Upper lobe of left lung (tissue), 6 donors: ENCODE results near the gene ATAD5. TPM values are rescaled to one million over a fixed set of nuclear protein-coding genes. Genes with fewer than 3 reads are reported as not detected.
A peak's percentile ranks its signal among the peaks of the same experiment; 100 is the strongest.
"Not testable (repeated sequence)": the region's sequence is repeated elsewhere in the genome, so short reads cannot be mapped to it uniquely, and the experiment has no call there.

Experiments used
- ATAC-seq, 2 donors: fragments of 200-7000 bp; cut with Tn5 transposase; one replicate each; pipeline ENCODE4 v1.9.1; 2022; ENCODE audit warnings: mild to moderate bottlenecking in 2 of 2, moderate library complexity in 2 of 2; ENCODE audit not compliant: low FRiP score in 2 of 2
- DNase-seq, 2 donors: peaks; one replicate each; pipeline ENCODE4 v3.0.0-alpha.2; 2019 to 2020
- H3K27ac ChIP-seq, 4 donors: fragments of 200-600 bp; sonication (generic); one replicate each; pipeline ENCODE4 v1.5.1; 2016 to 2019
- H3K27me3 ChIP-seq, 4 donors: fragments of 200-600 bp; sonication (generic); one replicate each; pipeline ENCODE4 v1.5.1; 2017 to 2019
- H3K36me3 ChIP-seq, 4 donors: fragments of 200-600 bp; sonication (generic); one replicate each; pipeline ENCODE4 v1.5.1; 2016 to 2019
- H3K4me1 ChIP-seq, 4 donors: fragments of 200-600 bp; sonication (generic); one replicate each; pipeline ENCODE4 v1.5.1; 2018 to 2019
- H3K4me3 ChIP-seq, 4 donors: fragments of 200-600 bp; sonication (generic); one replicate each; pipeline ENCODE4 v1.5.1; 2017 to 2019; ENCODE audit warnings: mild to moderate bottlenecking in 2 of 4, moderate library complexity in 1 of 4
- H3K9me3 ChIP-seq, 4 donors: fragments of 200-600 bp; sonication (generic); one replicate each; pipeline ENCODE4 v1.5.1; 2018 to 2019
- CTCF ChIP-seq, 6 experiments: fragments of 450-650 bp in 4 of 6; fragments of 200-600 bp in 2 of 6; sonication (generic) in 2 of 6; IDR thresholded peaks; one replicate each; pipeline ENCODE4 v1.5.1; 2016 to 2019; ENCODE audit warnings: antibody characterized with exemption in 6 of 6
- EP300 ChIP-seq, 4 donors: sonication (generic); formaldehyde crosslinking; IDR thresholded peaks; one replicate each; pipeline ENCODE4 v1.5.1; 2017; ENCODE audit warnings: antibody characterized with exemption in 4 of 4, control low read depth in 2 of 4
- POLR2A ChIP-seq, 4 donors: fragments of 450-650 bp; IDR thresholded peaks; one replicate each; pipeline ENCODE4 v1.5.1; 2016 to 2017; ENCODE audit warnings: antibody characterized with exemption in 4 of 4, mild to moderate bottlenecking in 2 of 4
- POLR2AphosphoS5 ChIP-seq, 2 donors: sonication (generic); formaldehyde crosslinking; IDR thresholded peaks; one replicate each; pipeline ENCODE4 v1.5.1; 2017; ENCODE audit warnings: antibody characterized with exemption in 2 of 2
- WGBS, 2 donors: methylation state at CpG; one replicate each; pipeline ENCODE4 v1.1.5; 2017 to 2018; 5-methylcytosine and 5-hydroxymethylcytosine counted together
- total RNA-seq, 6 donors: library from RNA; depleted of rRNA in 4 of 6; stranded (reverse); fragments of >200 nt in 4 of 6; gene quantifications; one replicate each; pipeline versions ENCODE4 v1.1.0 to v1.2.1, GENCODE V29; 2016 to 2021
- donor health status: DM: no; HTN: no; CAD: no; lungs with moderate emphysema.
- donor health status: DM: no; HTN: yes; CAD: no; lungs with severe emphysema.

Gene ATAD5
- total RNA-seq, 6 donors from 2014 or later = 1.5 to 6.3 (median 1.9) TPM

- peaks cover 0 to 17% (median 10%) of the 10 kb centered on the region in 4 donors for H3K36me3 ChIP-seq
These were observed 23.9 kb upstream of the ATAD5 start for GRCh38 chr17:30807896-30808295.

GRCh38 chr17:30808785-30809286 lies 22.9 kb upstream of the ATAD5 start:
- Histone ChIP-seq H3K36me3 (peaks cover 0 to 8% (median under 1%) of the 10 kb centered on the region in 4 donors), H3K27ac (peak overlapping the region; percentile 61 to 82 (median 76)), H3K4me1 (peaks cover 16 to 41% (median 22%) of the 10 kb centered on the region in 4 donors), H3K4me3 (peak overlapping the region in 1 of 4 donors; percentile 15), H3K9me3 (no peaks in the 10 kb centered on the region), H3K27me3 (no peaks in the 10 kb centered on the region)
- 53 to 58% methylated on average over 9 of the region's 9 CpGs for WGBS, 2 donors
- no peak for DNase-seq
- peak in 1 of 2 donors; percentile 20 for TF ChIP-seq POLR2AphosphoS5 (IDR thresholded peaks at IDR 0.05)
- TF ChIP-seq EP300 (IDR thresholded peaks at IDR 0.05) = no peak
- ATAC-seq = peak; percentile 72 to 78

More at GRCh38 chr17:30807896-30808295, 23.9 kb upstream of the ATAD5 start:
- H3K27ac ChIP-seq = peak overlapping the region in 1 of 4 donors; percentile 82
- no peak for TF ChIP-seq EP300 (IDR thresholded peaks at IDR 0.05)
- TF ChIP-seq CTCF (IDR thresholded peaks at IDR 0.05) = no peak
- no peak for TF ChIP-seq POLR2A (IDR thresholded peaks at IDR 0.05)
- no peak for TF ChIP-seq POLR2AphosphoS5 (IDR thresholded peaks at IDR 0.05)
- H3K4me1 ChIP-seq = peaks cover 16 to 32% (median 20%) of the 10 kb centered on the region in 4 donors
- DNase-seq (no peak), ATAC-seq (no peak)
- H3K27me3 ChIP-seq = no peaks in the 10 kb centered on the region
- 85 to 88% methylated on average over 1 of the region's 1 CpG for WGBS, 2 donors
- no peaks in the 10 kb centered on the region for H3K9me3 ChIP-seq
- H3K4me3 ChIP-seq = no peak overlapping the region

GRCh38 chr17:30809867-30810266 lies 21.9 kb upstream of the ATAD5 start:
- Histone ChIP-seq H3K36me3 (no peaks in the 10 kb centered on the region), H3K4me3 (no peak overlapping the region), H3K27ac (peak overlapping the region; percentile 61 to 82 (median 76)), H3K9me3 (no peaks in the 10 kb centered on the region), H3K27me3 (no peaks in the 10 kb centered on the region), H3K4me1 (peaks cover 16 to 50% (median 29%) of the 10 kb centered on the region in 4 donors)
- TF ChIP-seq POLR2A (IDR thresholded peaks at IDR 0.05) (no peak), POLR2AphosphoS5 (IDR thresholded peaks at IDR 0.05) (no peak), EP300 (IDR thresholded peaks at IDR 0.05) (no peak), CTCF (IDR thresholded peaks at IDR 0.05) (no peak)
- DNase-seq (no peak), ATAC-seq (no peak)
- 91 to 92% methylated on average over 6 of the region's 6 CpGs for WGBS, 2 donors

GRCh38 chr17:30812218-30813177 lies 19.3 kb upstream of the ATAD5 start:
- Histone ChIP-seq H3K36me3 (no peaks in the 10 kb centered on the region), H3K27ac (peak overlapping the region in 3 of 4 donors; percentile 12 to 78 (median 74)), H3K27me3 (no peaks in the 10 kb centered on the region), H3K4me3 (no peak overlapping the region), H3K9me3 (no peaks in the 10 kb centered on the region), H3K4me1 (peaks cover 16 to 55% (median 30%) of the 10 kb centered on the region in 4 donors)
- DNase-seq (no peak), ATAC-seq (no peak)
- WGBS, 2 donors = 57 to 61% methylated on average over 5 of the region's 5 CpGs
- TF ChIP-seq POLR2AphosphoS5 (IDR thresholded peaks at IDR 0.05) = no peak
- TF ChIP-seq POLR2A (IDR thresholded peaks at IDR 0.05) = no peak
- no peak for TF ChIP-seq EP300 (IDR thresholded peaks at IDR 0.05)
- TF ChIP-seq CTCF (IDR thresholded peaks at IDR 0.05) = no peak

GRCh38 chr17:30814236-30814635 lies 17.5 kb upstream of the ATAD5 start:
- peak overlapping the region in 3 of 4 donors; percentile 20 to 78 (median 74) for H3K27ac ChIP-seq
- not testable (repeated sequence) for ATAC-seq, H3K36me3 ChIP-seq, DNase-seq, H3K27me3 ChIP-seq, H3K9me3 ChIP-seq, H3K4me3 ChIP-seq
- H3K4me1 ChIP-seq = peaks cover 17 to 53% (median 28%) of the 10 kb centered on the region in 4 donors
- WGBS, 2 donors = 77 to 89% methylated on average over 12 of the region's 12 CpGs
